ES-I3 (cell line): ENCODE measurements around the gene TFPT.
A peak's percentile ranks its signal among the peaks of the same experiment; 100 is the strongest.
"Not testable (repeated sequence)": the region's sequence is repeated elsewhere in the genome, so short reads cannot be mapped to it uniquely, and the experiment has no call there.

Source experiments
- H3K36me3 ChIP-seq: 2 replicates; pipeline ENCODE4 v1.6.1; 2013; ENCODE audit warnings: mild to moderate bottlenecking, low read length, control low read depth, moderate library complexity; ENCODE audit not compliant: insufficient read depth
- H3K4me1 ChIP-seq: 2 replicates; pipeline ENCODE4 v1.6.1; 2013; ENCODE audit warnings: mild to moderate bottlenecking, control low read depth, low read length; ENCODE audit not compliant: insufficient read depth
- H3K9ac ChIP-seq: 2 replicates; pipeline ENCODE4 v1.6.1; 2013; ENCODE audit warnings: low read depth, mild to moderate bottlenecking, low read length, moderate library complexity
- H3K9me3 ChIP-seq: 2 replicates; pipeline ENCODE4 v1.6.1; 2013; ENCODE audit warnings: mild to moderate bottlenecking, low read length, moderate library complexity; ENCODE audit not compliant: control insufficient read depth, insufficient read depth

The TFPT gene

DNA sequence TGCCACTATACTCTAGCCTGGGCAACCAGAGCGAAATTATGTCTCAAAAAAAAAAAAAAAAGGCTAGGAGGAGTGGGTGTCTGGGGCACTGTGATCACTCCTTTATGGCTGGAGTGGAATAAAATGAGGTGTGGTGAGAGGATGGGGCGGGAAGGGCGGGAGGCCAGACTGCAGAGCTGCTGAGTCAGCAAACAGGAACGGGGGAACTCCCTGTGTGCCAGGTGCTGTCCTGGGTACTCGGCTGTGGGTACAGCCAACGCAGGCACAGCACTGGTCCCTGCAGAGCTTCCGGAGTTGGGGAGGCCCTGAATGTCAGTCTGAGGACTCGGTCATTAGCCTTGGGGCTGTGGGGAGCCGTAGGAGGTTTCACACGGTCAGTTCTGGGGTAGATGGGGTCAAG, 5.8 kb upstream of the TFPT start:
- Histone ChIP-seq H3K36me3 (peaks cover 15% of the 10 kb centered on the region), H3K9ac (no peak overlapping the region), H3K9me3 (no peaks in the 10 kb centered on the region), H3K4me1 (peaks cover 5% of the 10 kb centered on the region; the same call in 1 of the 2 replicates)

DNA sequence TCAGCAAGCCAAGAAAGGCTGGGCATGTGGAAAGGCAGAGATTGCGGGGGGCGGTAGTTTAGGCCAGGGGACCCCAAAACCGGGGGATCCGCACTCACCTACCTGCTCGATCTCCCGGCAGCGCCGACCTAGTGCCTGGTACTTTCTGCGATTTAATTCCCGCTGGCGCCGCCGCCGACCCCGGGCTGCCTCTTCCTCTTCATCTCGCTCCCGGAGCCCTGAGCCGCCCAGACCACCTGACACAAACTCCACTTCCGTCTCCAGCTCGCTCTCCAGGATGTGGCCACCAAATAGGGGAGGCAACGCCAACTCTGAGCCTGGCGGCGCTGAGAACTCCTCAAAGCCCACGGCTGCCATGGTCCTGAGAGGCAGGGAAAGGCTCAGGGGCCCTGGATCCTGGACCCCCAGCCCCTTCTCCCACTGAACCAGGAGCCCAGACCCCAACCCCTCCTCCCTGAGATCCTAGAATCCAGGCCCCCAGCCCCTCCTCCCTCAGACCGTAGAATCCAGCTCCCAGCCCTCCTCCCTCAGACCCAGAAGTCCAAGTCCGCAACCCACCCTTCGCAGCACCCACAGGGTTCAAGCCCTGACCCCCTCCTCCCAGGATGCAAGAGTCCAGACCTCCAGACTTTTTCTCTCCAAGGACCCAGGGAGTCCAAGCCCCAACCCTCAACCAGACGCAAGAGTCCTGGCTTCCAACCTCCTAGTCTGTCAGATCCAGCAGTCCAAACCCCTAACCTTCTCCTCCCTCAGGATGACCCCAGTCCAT, 933 bp downstream of the TFPT start:
- peak overlapping the region; percentile 83 for H3K9ac ChIP-seq
- no peaks in the 10 kb centered on the region for H3K9me3 ChIP-seq
- peaks cover 5% of the 10 kb centered on the region; the same call in 1 of the 2 replicates for H3K4me1 ChIP-seq
- peaks cover 9% of the 10 kb centered on the region; the same call in 1 of the 2 replicates for H3K36me3 ChIP-seq

DNA sequence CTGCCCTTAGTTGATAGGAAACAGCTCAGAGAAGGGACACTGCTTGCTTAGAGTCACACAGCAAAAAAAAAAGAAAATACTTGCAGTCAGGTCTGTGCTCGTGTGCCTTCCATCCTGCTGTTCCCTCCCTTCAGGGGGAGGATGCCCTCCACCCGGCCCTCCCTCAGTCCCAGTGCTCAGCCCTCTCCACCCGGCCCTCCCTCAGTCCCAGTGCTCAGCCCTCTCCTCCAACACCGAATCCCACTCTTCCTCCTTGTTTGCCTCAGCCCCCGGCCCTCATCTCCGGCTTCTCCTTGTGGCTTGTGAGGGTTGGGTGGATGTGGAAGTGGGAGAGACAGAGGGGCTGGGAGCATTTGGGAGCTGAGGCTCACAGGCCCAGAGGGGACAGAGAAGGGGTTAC, 5.8 kb downstream of the TFPT start:
- peaks cover 24% of the 10 kb centered on the region; the same call in 1 of the 2 replicates for H3K36me3 ChIP-seq
- H3K9me3 ChIP-seq, result no peaks in the 10 kb centered on the region
- no peak overlapping the region for H3K9ac ChIP-seq

DNA sequence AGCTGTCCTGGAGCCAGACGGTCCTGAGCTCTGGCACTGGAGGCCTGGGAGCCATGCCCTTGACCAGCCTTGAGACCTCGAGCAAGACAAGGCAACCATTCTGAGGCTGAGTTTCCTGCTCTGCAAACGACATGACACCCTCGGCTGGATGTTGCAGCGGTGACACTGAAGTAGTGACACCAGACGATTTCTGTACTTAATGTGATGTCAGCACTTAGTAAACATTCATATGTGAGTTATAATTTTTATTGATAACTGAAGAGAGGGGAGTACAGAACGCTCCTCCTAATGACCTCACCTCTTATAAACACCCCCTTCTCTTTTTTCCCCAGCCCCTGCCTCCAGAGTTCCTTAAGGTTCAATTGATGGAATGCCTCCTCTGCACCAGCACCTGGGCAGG, 7.0 kb downstream of the TFPT start:
- H3K9me3 ChIP-seq, result no peaks in the 10 kb centered on the region
- H3K36me3 ChIP-seq, result peaks cover 27% of the 10 kb centered on the region; the same call in 1 of the 2 replicates
- H3K4me1 ChIP-seq, result no peaks in the 10 kb centered on the region
- no peak overlapping the region for H3K9ac ChIP-seq

More for the DNA sequence above, 5.8 kb downstream of the TFPT start:
- no peaks in the 10 kb centered on the region for H3K4me1 ChIP-seq

DNA sequence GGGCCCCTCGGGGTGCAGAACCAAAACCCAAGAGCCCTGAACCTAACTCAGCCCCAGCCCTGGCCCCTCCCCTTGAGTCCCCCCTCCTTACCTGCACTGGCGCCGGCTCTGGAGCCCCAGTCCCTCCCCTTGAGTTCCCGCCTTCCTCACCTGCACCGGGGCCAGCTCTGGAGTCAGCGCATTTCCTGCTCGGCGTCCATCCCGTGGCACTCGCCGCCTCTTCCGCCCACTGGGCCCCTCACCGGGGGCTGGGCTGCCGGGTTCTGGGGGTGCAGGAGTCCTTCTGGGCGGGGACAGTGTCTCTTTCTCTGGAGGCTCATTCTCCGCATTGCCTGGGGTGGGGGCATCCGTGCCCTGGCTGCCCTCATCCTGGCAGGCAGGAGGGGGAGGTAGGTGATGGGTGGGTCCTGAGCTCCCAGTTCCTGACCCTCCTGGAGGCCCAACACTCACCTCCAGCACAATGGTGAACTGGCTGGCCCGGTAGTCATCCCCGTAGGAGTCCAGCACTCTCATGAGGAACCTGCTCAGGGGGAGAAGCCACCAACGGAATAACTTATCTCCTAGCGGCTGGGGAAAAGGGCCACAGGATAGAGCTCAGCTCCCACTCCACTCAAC, 7.5 kb downstream of the TFPT start:
- H3K36me3 ChIP-seq, result peaks cover 27% of the 10 kb centered on the region; the same call in 1 of the 2 replicates
- H3K9me3 ChIP-seq, result no peaks in the 10 kb centered on the region
- H3K9ac ChIP-seq, result no peak overlapping the region
- no peaks in the 10 kb centered on the region for H3K4me1 ChIP-seq

DNA sequence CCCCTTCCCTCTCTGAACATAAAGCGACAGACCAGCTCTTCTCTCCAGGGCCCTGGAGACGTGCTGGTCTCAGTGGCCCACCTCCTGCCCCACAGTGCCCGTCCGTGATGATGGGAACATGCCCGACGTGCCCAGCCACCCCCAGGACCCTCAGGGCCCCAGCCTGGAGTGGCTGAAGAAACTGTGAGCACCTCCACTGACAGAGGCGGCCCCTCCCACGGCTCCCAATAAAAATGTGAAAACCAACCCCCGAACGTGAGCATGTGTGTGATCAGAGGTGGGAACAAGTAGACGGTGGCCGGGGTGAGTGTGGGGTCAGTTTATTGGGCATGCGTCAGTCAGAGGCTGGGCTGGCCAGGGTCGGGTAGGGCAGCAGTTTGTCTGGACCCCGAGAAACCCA, 8.7 kb downstream of the TFPT start:
- no peaks in the 10 kb centered on the region for H3K4me1 ChIP-seq
- no peak overlapping the region for H3K9ac ChIP-seq
- no peaks in the 10 kb centered on the region for H3K9me3 ChIP-seq
- H3K36me3 ChIP-seq, result peaks cover 27% of the 10 kb centered on the region; the same call in 1 of the 2 replicates

DNA sequence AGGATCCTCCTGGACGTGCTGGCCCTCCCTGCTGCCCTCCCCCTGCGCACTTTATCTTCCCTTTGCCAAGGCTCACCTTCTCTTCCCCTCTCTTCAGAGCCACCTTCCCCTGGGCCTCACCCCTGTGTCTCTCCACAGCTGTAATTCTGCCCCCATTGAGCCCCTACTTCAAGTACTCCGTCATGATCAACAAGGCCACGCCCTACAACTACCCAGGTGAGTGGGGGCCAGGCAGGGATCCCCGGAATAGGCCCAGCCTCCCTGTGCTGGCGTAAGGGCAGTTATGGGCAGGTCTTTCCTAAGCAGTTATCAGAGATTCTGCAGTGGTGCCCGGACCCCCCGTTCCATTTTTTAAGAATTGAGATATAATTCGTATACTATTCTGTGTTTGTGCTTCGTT, 9.7 kb downstream of the TFPT start:
- H3K9ac ChIP-seq, result no peak overlapping the region
- no peaks in the 10 kb centered on the region for H3K4me1 ChIP-seq
- H3K36me3 ChIP-seq, result peaks cover 24% of the 10 kb centered on the region; the same call in 1 of the 2 replicates
- H3K9me3 ChIP-seq, result no peaks in the 10 kb centered on the region

DNA sequence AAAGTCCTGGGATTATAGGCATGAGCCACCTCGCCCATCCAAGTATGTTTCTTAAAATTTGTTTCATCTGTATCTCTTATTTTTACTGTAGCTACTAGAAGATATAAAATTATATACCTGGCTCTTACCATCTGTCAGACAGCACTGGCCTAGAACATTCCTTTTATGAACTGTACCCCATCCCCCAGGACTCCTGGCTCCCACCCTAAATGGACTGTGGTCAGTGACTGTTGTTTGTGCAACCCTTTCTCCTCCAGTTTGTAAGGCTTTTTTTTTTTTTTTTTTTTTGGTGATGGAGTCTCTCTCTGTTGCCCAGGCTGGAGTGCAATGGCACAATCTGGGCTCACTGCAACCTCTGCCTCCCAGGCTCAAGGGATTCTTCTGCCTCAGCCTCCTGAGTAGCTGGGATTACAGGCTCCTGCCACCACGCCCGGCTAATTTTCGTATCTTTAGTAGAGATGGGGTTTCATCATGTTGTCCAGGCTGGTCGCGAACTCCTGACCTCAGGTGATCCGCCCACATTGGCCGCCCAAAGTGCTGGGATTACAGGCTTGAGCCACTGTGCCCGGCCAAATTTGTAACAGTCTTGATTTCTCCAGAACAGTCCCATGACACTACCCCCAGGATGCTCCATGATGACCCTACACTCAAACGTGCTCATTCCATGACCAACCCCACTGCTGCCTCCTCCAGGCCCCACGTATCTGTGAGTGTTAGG, 10.3 kb downstream of the TFPT start:
- Histone ChIP-seq H3K4me1 (peaks cover 2% of the 10 kb centered on the region), H3K9me3 (no peaks in the 10 kb centered on the region), H3K36me3 (peaks cover 22% of the 10 kb centered on the region; the same call in 1 of the 2 replicates)

DNA sequence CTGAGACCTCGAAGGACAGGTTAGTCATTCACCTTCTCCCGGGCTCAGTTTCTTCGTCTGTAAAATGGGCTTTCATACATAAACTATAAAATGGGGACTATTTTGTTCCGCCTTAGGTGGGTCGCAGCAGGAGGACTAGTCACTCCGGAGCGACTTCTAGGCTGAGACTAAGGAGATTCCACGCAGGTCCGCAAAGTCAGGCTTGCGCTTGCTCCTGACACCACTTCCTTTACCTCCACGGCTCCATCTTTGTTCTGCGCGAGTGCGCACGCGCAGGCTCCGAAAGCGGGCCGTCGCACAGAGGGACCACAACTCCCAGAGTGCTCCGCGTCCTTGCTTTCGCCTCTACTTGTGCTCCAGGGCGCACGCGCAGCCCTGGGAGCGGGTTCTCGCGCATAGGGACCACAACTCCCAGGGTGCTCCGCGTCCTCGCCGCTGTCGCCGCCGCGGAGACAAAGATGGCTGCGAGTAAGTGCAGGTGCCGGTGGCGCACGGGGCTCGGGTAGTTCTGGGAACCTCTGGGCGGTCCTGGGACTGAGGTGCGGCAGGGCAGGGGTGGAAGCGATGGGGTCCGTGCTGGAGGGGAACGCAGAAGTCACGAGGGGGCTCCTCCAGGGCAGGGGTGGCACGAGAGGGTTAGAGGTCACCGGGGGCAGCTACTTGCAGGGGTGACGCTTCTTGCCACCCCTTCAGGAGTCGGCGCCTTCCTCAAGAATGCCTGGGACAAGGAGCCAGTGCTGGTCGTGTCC, 12.9 kb downstream of the TFPT start, which contains the start of gene NDUFA3:
NDUFA3 (plus strand) TSS at position 435 of the 749 bp plus-strand sequence; CDS start at position 459, 24 bp downstream.
- Histone ChIP-seq H3K9ac (peak within 1 kb of the TSS; percentile 70), H3K9me3 (no peaks in the 10 kb centered on the region), H3K4me1 (peaks cover 4% of the 10 kb centered on the region), H3K36me3 (peaks cover 14% of the 10 kb centered on the region; the same call in 1 of the 2 replicates)

More for the DNA sequence above, 10.3 kb downstream of the TFPT start:
- H3K9ac ChIP-seq, result no peak overlapping the region

DNA sequence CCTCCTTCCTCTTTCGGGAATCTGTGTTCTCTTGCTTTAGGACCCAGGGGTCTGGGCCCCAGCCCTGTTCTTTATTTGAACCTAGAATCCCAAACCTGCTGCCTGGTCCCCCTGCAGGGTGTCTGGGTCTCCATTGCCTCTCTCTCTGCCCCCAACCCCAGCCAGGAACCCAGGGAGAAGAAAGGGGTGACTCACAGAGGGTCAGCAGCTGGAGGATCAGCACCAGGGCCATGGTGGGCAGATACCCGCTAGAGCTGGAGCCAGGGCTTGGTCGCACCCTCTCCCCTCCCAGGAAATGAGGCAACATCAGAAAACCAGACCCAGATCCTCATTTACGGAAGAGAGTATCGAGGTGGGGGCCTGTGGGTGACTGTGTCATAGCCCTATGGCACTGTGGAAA, 14.9 kb downstream of the TFPT start, which contains the start of gene OSCAR:
OSCAR (minus strand) TSS at position 243 of the 400 bp plus-strand sequence; CDS start at position 232, 11 bp downstream.
- Histone ChIP-seq H3K9ac (no peak within 1 kb of the TSS), H3K4me1 (peaks cover 4% of the 10 kb centered on the region), H3K36me3 (peaks cover 5% of the 10 kb centered on the region; the same call in 1 of the 2 replicates), H3K9me3 (no peaks in the 10 kb centered on the region)

DNA sequence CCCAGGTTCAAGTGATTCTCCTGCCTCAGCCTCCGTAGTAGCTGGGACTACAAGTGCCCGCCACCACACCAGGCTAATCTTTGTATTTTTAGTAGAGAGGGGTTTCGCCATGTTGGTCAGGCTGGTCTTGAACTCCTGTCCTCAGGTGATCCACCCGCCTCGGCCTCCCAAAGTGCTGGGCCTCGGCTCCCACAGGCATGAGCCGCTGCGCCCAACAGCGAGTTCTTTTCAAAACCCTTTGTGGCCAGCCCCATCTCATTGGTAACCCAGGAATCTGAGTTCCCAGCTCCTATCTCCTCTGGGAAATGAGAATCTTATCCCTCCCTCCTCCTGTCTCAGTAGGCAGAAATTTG, 15.6 kb downstream of the TFPT start:
- H3K9me3 ChIP-seq, H3K36me3 ChIP-seq, H3K4me1 ChIP-seq, H3K9ac ChIP-seq: not testable (repeated sequence)

DNA sequence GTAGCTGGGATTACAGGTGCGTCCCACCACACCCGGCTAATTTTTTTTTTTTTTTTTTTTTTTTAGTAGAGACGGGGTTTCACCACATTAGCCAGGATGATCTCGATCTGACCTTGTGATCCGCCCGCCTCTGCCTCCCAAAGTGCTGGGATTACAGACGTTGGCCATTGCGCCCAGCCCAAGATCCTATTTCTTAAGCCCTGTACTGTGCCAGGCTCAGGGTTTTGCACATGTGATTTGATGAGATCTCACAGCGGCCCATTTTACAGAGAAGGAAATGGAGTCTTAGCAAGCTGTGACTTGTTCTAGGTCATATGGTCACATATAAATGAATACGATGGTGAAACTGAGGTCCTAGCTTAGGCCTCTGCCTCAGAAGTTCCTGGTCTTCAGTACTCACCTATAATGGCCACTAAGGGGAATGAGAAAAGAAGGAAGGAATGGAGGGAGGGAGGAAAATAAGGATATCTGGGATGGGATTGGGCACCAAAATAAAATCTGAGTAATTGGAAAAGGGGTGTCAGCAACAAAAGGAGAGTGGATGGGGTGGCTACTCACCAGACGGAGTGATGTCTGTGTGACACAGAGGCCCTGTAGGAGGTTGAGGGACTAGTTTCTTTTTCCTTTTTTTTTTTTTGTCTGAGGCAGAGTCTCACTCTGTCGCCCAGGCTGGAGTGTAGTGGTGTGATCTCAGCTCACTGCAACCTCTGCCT, 16.1 kb downstream of the TFPT start:
- H3K9me3 ChIP-seq, result peaks cover 2% of the 10 kb centered on the region; the same call in 1 of the 2 replicates
- H3K4me1 ChIP-seq, result peaks cover 4% of the 10 kb centered on the region
- no peak overlapping the region for H3K9ac ChIP-seq
- H3K36me3 ChIP-seq, result 0 out of 2 replicates have a peak, but pooled peaks cover 2% of the 10 kb centered on the region

DNA sequence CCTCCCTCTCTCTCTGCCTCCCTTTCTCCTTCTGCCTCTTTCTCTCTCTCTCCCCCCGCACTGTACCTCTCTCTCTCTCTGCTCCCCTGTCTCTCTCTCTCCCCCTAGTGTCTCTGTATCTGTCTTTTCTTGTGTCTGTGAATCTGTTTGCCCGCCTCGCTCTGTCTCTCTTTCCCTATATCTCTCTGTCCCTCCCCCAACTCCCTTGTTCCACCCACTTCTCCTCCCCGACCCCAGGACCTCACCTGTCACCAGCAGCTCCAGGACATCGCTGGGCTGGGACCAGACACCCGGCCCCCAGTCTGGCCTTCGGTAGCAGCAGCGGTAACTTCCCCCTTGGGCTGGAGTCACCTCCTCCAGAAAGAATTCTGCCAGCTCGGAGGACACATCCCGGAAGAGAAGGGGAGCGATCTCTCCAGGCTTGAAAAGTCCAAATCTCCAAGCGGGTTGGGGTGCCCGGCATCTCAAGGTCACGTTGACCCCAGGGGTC, 18.8 kb downstream of the TFPT start:
- H3K9me3 ChIP-seq, result peaks cover 4% of the 10 kb centered on the region; the same call in 1 of the 2 replicates

More for the DNA sequence above, 18.8 kb downstream of the TFPT start:
- Histone ChIP-seq H3K36me3 (no peaks in the 10 kb centered on the region), H3K4me1 (peaks cover 4% of the 10 kb centered on the region), H3K9ac (peak overlapping the region; percentile 87)
